GM21423 (cell line): ENCODE data around the gene KRT33A.

Experiments
- ATAC-seq: cut with Tn5 transposase; IDR thresholded peaks from one replicate; pipeline ENCODE4 v1.9.1; 2021; ENCODE audit warnings: mild to moderate bottlenecking, moderate library complexity; ENCODE audit not compliant: unreplicated experiment

The KRT33A gene

DNA sequence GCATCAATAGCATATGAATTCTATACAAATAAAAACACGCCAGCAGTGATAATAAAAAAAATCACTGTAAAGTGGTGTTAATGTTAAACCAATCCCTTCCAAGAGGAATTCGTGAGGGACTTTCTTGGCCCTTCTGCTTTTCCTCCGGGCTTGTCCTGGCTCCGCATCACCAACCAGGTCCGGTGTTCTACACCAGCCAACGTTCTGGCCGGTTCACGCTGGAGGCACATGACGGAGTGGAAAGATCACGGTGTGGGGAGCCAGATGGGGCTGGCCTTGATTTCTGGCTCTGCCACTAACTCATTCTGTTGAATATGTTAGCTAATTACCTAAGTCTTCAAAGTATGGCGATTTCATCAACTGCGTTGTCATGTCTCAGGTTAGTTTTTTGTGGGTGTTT lies 46.5 kb downstream of the KRT33A start:
- no peak for ATAC-seq

DNA sequence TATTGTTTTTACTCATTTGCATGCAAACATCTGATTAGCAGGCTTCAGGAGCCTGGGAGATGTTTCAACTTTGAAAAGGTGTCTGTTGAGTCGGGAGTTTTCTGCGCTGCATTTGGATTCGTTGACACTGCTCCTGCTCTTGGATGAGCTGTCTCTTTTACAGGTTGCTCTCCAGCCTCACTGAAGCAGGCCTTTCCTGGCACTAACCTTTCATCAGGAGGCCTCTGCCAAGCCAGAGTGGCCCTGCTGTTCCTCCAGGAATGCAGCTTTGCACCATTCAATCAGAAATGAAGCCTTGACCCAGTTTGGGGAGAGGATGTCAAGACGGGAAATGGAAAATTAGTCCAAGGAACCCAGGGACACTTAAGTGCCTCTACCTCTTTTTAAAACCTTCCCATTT lies 47.6 kb downstream of the KRT33A start:
- ATAC-seq = no peak

DNA sequence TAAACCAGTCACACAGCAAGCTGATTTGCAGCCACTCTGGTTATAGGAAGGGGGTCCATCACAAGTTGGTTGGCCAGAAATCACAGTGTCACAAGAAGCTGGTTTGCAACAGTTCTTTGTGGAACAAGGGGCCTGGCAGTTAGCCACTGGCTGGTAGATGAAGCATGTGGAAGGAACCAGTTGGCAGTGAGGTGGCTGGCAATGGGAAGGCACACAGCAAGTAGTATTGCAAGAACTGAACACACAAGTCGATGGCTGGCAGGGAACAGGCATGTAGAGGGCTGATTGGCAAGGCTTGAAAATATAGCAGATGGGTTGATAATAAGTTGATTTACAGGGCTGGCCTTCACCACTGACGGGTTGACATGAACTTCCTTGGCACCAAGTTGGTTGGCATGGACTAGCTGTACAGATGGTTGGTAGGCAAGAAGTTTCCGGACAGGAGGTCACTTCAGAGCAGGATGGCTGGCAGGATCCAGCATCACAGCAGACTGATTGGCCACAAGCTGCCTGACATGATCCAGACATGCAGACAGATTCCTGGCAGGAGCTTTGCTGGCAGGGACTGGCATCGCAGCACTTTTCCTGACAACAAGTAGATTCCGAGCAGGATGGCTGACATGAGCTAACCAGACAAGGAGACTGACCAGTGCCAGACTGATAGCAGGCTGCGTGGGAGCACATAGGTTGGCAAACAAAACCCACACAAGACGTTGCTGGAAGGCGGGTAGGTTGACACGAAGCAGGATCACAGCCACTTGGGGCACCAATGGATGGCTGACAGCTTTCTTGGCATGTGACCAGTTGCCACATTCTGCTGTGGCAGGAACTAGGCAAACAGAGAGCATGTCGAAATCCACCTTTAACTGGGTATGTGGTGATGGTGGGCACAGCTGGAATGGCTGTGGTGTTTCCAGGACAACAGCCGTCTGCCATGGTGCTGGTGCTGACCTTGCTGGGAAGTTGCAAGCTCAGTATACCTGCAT lies 48.4 kb downstream of the KRT33A start, which contains the start of gene KRTAP29-1:
Gene KRTAP29-1 (minus strand): TSS at position 936 of the 986 bp plus-strand sequence. CDS start 0 bp downstream, at position 936.
- no peak for ATAC-seq

DNA sequence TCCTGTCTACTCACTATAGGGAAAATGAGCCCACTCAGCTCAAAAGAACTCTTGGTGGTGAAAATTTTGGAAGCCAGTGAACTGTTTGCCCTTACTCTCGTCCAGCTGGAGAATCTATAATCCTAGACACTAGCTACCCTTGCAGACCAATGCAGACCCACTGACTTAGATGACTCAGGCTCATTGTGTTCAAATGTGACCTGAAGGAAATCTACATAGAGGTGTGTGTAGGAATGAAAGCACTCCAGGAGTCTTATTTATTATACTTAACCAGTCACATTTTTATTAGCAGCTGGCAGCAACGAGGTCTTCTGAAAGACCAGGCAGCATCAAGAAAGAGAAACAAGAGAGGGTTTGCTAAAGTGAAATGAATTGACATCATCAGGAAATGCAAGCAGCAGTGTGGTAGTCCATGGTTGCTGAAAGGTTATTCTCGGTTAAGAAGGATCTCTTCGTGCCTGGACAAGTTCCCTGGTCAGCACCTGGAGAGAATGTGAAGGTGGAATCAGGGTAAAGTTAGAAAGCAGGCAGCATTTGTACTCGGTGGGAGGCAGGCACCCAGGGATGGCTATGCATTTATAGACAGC lies 49.3 kb downstream of the KRT33A start:
- ATAC-seq = no peak

DNA sequence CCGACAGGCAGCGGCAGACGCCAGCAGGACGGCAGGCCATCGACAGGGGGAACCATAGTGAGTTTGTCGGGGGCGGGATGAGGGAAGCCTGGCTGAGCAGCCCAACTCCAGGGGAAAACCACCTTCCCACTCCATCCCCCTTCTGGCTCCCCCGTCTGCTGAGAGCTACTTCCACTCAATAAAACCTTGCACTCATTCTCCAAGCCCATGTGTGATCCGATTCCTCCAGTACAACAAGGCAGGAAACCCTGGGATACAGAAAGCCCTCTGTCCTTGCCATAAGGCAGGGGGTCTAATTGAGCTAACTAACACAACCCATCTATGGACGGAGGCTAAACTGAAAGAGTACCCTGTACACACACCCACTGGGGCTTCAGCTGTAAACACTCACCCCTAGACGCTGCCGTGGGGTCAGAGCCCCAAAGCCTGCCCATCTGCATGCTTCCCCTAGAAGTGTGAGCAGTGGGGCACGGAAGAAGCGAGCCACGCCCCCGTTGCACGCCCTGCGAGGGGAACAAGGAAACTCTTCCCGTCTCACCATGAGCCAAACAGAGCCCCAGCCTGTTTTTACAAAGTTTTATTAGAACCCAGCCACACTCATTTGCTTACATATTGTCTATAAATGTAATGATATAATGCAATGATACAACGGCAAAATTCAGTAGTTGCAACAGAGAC lies 52.0 kb downstream of the KRT33A start:
- ATAC-seq = no peak

DNA sequence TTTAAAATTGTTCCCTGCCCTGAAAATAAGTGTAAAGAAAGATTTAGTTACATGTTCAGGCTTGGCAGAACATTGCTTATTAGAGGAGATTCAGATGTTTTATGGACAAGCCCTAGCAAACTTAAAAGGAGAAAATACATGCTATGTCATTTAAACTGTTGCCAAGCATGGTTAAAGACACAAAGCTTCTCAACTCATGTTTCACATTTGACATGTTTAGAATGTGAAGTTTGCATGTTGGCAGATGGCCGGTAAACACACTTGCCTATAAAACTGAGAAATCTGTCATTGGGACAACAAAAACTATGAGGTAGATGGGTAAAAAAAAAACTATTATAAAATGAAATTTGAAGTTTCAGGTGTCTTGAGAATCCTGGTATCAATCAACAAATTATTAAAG lies 53.8 kb downstream of the KRT33A start:
- no peak for ATAC-seq
